NCI-H2029 treated with DMSO at 0.1 percent for 48 hours (cell line): ENCODE measurements around the gene CNGB1.
"Not testable (repeated sequence)": the region's sequence is repeated elsewhere in the genome, so short reads cannot be mapped to it uniquely, and the experiment has no call there.

ENCODE experiments used
- DNase-seq: peaks from one replicate; lab custom pipeline; 2025; lab: John Stamatoyannopoulos, UW

Gene CNGB1

GRCh38 chr16:57904101-57904500 lies 66.8 kb downstream of the CNGB1 start:
- no peak for DNase-seq

- no peak for DNase-seq
Observed at GRCh38 chr16:57903656-57904055, 67.3 kb downstream of the CNGB1 start.

GRCh38 chr16:57901480-57902069 lies 69.4 kb downstream of the CNGB1 start:
- DNase-seq: no peak

GRCh38 chr16:57900796-57901479 lies 70.0 kb downstream of the CNGB1 start:
- no peak for DNase-seq

- peak; percentile 45 for DNase-seq
Observed at GRCh38 chr16:57899771-57900661, 70.9 kb downstream of the CNGB1 start.

GRCh38 chr16:57898961-57899360 lies 72.0 kb downstream of the CNGB1 start:
- DNase-seq: no peak

GRCh38 chr16:57897996-57898395 lies 72.9 kb downstream of the CNGB1 start:
- no peak for DNase-seq

GRCh38 chr16:57897053-57897784 lies 73.7 kb downstream of the CNGB1 start:
- DNase-seq: no peak

- DNase-seq: not testable (repeated sequence)
Observed at GRCh38 chr16:57895081-57895547, 75.8 kb downstream of the CNGB1 start.

- no peak for DNase-seq
Observed at GRCh38 chr16:57894390-57895080, 76.4 kb downstream of the CNGB1 start.

- DNase-seq: no peak
Observed at GRCh38 chr16:57893559-57894389, 77.2 kb downstream of the CNGB1 start.

GRCh38 chr16:57893217-57893558 lies 77.7 kb downstream of the CNGB1 start:
- DNase-seq: no peak

- DNase-seq: no peak
Observed at GRCh38 chr16:57892447-57893096, 78.4 kb downstream of the CNGB1 start.

GRCh38 chr16:57892041-57892440 lies 78.9 kb downstream of the CNGB1 start:
- DNase-seq: no peak

GRCh38 chr16:57890752-57891111 lies 80.2 kb downstream of the CNGB1 start:
- no peak for DNase-seq

GRCh38 chr16:57889960-57890751 lies 80.8 kb downstream of the CNGB1 start:
- no peak for DNase-seq

- DNase-seq: no peak
Observed at GRCh38 chr16:57889522-57889921, 81.4 kb downstream of the CNGB1 start.

- DNase-seq: no peak
Observed at GRCh38 chr16:57889111-57889510, 81.8 kb downstream of the CNGB1 start.

GRCh38 chr16:57888128-57888527 lies 82.8 kb downstream of the CNGB1 start:
- no peak for DNase-seq
